ENCODE results near the gene ATP5MC2. TPM values are rescaled to one million over a fixed set of nuclear protein-coding genes. Genes with fewer than 3 reads are reported as not detected.
"Not testable (repeated sequence)": the region's sequence is repeated elsewhere in the genome, so short reads cannot be mapped to it uniquely, and the experiment has no call there.

The ATP5MC2 gene
- total RNA-seq, 1 experiment from 2014 or later: 322 TPM

DNA sequence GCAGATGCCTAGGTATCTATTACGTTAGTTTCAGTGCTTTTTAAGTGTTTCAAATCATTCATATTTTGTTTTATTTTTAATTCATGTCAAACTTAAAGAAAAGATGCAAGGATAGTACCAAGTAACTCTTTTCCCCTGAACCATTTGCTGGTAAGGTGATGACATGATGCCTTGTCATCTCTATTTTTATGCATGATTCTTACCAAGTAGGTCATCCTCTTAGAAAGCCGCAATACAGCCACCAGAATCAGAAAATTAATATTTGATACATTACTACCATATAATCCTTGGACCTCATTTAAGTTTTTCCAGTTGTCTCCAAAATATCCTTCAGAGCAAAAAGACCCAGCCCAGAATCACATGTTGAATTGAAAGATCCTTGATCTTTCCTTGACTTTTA lies 22.3 kb downstream of the ATP5MC2 start:
- DNase-seq: no peak
- Histone ChIP-seq H3K27me3 (ENCODE audit: low read length) (no peaks in the 10 kb centered on the region), H4K20me1 (ENCODE audit: low read length) (no peaks in the 10 kb centered on the region), H3K36me3 (ENCODE audit: low read depth, low read length) (no peaks in the 10 kb centered on the region), H3K27ac (ENCODE audit: low read length) (no peak overlapping the region), H3K9ac (ENCODE audit: low read length) (no peak overlapping the region), H3K9me2 (replicated peaks; ENCODE audit: low read length) (no peaks in the 10 kb centered on the region), H3K4me1 (ENCODE audit: insufficient read depth, low read length) (peaks cover 5% of the 10 kb centered on the region), H2AFZ (ENCODE audit: low read length) (no peak overlapping the region), H3K9me3 (ENCODE audit: low read length) (no peaks in the 10 kb centered on the region), H3F3A (ENCODE audit: low read length, unreplicated experiment) (no peaks in the 10 kb centered on the region), H3K4me2 (ENCODE audit: low read length) (no peak overlapping the region), H3K4me3 (ENCODE audit: low read length) (no peak overlapping the region), H3K79me2 (ENCODE audit: low read length) (no peaks in the 10 kb centered on the region)
- POLR2A ChIA-PET (ENCODE audit: unreplicated experiment): no interaction called here
- CTCF ChIA-PET: no interaction called here
- intact Hi-C loops (cut with micrococcal nuclease): no loop called here
- TF ChIP-seq EZH2phosphoT487 (IDR thresholded peaks at IDR 0.05; ENCODE audit: borderline replicate concordance, low read length) (no peak), EZH2 (IDR thresholded peaks at IDR 0.05; ENCODE audit: low read length, unreplicated experiment) (no peak)
- TF ChIP-seq, protein P1, sequence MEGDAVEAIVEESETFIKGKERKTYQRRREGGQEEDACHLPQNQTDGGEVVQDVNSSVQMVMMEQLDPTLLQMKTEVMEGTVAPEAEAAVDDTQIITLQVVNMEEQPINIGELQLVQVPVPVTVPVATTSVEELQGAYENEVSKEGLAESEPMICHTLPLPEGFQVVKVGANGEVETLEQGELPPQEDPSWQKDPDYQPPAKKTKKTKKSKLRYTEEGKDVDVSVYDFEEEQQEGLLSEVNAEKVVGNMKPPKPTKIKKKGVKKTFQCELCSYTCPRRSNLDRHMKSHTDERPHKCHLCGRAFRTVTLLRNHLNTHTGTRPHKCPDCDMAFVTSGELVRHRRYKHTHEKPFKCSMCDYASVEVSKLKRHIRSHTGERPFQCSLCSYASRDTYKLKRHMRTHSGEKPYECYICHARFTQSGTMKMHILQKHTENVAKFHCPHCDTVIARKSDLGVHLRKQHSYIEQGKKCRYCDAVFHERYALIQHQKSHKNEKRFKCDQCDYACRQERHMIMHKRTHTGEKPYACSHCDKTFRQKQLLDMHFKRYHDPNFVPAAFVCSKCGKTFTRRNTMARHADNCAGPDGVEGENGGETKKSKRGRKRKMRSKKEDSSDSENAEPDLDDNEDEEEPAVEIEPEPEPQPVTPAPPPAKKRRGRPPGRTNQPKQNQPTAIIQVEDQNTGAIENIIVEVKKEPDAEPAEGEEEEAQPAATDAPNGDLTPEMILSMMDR (conservative IDR thresholded peaks at IDR 0.05; ENCODE audit: low read depth, low read length): no peak
- ATAC-seq: no peak
- no TSS peak for BruUV-seq (replicated peaks)

DNA sequence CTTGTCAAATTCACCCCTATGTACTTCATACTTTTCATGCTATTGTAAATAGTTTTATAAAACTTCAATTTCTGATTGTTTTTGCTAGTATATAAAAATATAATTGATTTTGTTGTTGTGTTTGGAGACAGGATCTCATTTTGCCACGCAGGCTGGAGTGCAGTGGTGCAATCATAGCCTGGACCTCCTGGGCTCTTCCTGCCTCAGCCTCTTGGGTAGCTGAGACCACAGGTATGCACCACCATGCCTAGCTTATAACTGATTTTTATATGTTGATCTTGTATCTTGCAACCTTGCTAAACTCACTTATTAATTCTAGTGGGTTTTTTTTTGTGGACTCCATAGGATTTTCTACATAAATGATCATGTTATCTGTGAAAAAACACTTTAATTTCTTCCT lies 23.5 kb downstream of the ATP5MC2 start:
- TF ChIP-seq, protein P1 (conservative IDR thresholded peaks at IDR 0.05; ENCODE audit: low read depth, low read length): no peak
- TF ChIP-seq EZH2phosphoT487 (IDR thresholded peaks at IDR 0.05; ENCODE audit: borderline replicate concordance, low read length) (no peak), EZH2 (IDR thresholded peaks at IDR 0.05; ENCODE audit: low read length, unreplicated experiment) (no peak)
- Histone ChIP-seq H2AFZ (ENCODE audit: low read length) (no peak overlapping the region), H3K9me3 (ENCODE audit: low read length) (no peaks in the 10 kb centered on the region), H3K27ac (ENCODE audit: low read length) (no peak overlapping the region), H3K79me2 (ENCODE audit: low read length) (no peaks in the 10 kb centered on the region), H3K4me2 (ENCODE audit: low read length) (no peak overlapping the region), H3K36me3 (ENCODE audit: low read depth, low read length) (no peaks in the 10 kb centered on the region), H3K9me2 (replicated peaks; ENCODE audit: low read length) (no peaks in the 10 kb centered on the region), H4K20me1 (ENCODE audit: low read length) (no peaks in the 10 kb centered on the region), H3K4me3 (ENCODE audit: low read length) (no peak overlapping the region), H3K9ac (ENCODE audit: low read length) (no peak overlapping the region), H3K4me1 (ENCODE audit: insufficient read depth, low read length) (no peaks in the 10 kb centered on the region), H3K27me3 (ENCODE audit: low read length) (no peaks in the 10 kb centered on the region), H3F3A (ENCODE audit: low read length, unreplicated experiment) (no peaks in the 10 kb centered on the region)
- ChIA-PET POLR2A (ENCODE audit: unreplicated experiment) (no interaction called here), CTCF (no interaction called here)
- DNase-seq: no peak
- no peak for ATAC-seq
- intact Hi-C loops (cut with micrococcal nuclease): no loop called here
- BruUV-seq (replicated peaks): no TSS peak

DNA sequence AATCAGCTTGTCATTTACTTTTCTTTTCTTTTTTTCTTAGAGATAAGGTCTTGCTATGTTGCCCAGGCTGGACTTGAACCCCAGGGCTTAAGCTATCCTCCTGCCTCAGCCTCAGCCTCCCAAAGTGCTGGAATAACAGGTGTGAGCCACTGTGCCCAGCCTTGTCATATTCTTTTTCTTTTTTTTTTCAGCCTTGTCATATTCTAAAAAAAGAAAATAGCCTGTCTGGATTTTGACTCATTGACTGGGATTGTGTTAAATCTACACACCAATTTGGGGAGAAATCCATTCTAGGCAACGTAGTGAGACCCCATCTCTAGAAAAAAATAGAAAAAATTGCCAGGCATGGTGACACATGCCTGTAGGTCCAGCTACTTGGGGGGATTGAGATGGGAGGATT lies 24.1 kb downstream of the ATP5MC2 start:
- Histone ChIP-seq H3K27me3 (ENCODE audit: low read length) (no peaks in the 10 kb centered on the region), H3K27ac (ENCODE audit: low read length) (no peak overlapping the region), H3K4me2 (ENCODE audit: low read length) (no peak overlapping the region), H4K20me1 (ENCODE audit: low read length) (no peaks in the 10 kb centered on the region), H3K79me2 (ENCODE audit: low read length) (no peaks in the 10 kb centered on the region), H3K9me2 (replicated peaks; ENCODE audit: low read length) (no peaks in the 10 kb centered on the region), H3K36me3 (ENCODE audit: low read depth, low read length) (no peaks in the 10 kb centered on the region), H2AFZ (ENCODE audit: low read length) (no peak overlapping the region), H3K9me3 (ENCODE audit: low read length) (no peaks in the 10 kb centered on the region), H3K4me3 (ENCODE audit: low read length) (no peak overlapping the region), H3F3A (ENCODE audit: low read length, unreplicated experiment) (no peaks in the 10 kb centered on the region), H3K9ac (ENCODE audit: low read length) (no peak overlapping the region), H3K4me1 (ENCODE audit: insufficient read depth, low read length) (no peaks in the 10 kb centered on the region)
- BruUV-seq (replicated peaks): no TSS peak
- TF ChIP-seq EZH2 (IDR thresholded peaks at IDR 0.05; ENCODE audit: low read length, unreplicated experiment): no peak
- TF ChIP-seq, protein P1 (conservative IDR thresholded peaks at IDR 0.05; ENCODE audit: low read depth, low read length): no peak
- TF ChIP-seq EZH2phosphoT487 (IDR thresholded peaks at IDR 0.05; ENCODE audit: borderline replicate concordance, low read length): no peak
- ATAC-seq (no peak), DNase-seq (no peak)
- POLR2A ChIA-PET (ENCODE audit: unreplicated experiment): no interaction called here
- CTCF ChIA-PET: no interaction called here
- intact Hi-C loops (cut with micrococcal nuclease): no loop called here

DNA sequence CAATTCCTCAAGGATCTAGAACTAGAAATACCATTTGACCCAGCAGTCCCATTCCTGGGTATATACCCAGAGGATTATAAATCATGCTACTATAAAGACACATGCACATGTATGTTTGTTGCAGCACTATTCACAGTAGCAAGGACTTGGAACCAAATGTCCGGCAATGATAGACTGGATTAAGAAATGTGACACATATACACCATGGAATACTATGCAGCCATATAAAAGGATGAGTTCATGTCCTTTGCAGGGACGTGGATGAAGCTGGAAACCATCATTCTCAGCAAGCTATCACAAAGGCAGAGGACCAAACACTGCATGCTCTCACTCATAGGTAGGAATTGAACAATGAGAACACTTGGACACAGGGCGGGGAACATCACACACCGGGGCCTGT lies 29.6 kb downstream of the ATP5MC2 start:
- H3K27ac ChIP-seq (ENCODE audit: low read length); CTCF ChIA-PET; H3K36me3 ChIP-seq (ENCODE audit: low read depth, low read length); H3K9me3 ChIP-seq (ENCODE audit: low read length); H3K9me2 ChIP-seq (replicated peaks; ENCODE audit: low read length); H4K20me1 ChIP-seq (ENCODE audit: low read length); ATAC-seq; intact Hi-C loops (cut with micrococcal nuclease); H3K9ac ChIP-seq (ENCODE audit: low read length); H3F3A ChIP-seq (ENCODE audit: low read length, unreplicated experiment); H3K79me2 ChIP-seq (ENCODE audit: low read length); H3K27me3 ChIP-seq (ENCODE audit: low read length); H2AFZ ChIP-seq (ENCODE audit: low read length); BruUV-seq (replicated peaks); H3K4me3 ChIP-seq (ENCODE audit: low read length); H3K4me2 ChIP-seq (ENCODE audit: low read length); DNase-seq; H3K4me1 ChIP-seq (ENCODE audit: insufficient read depth, low read length); POLR2A ChIA-PET (ENCODE audit: unreplicated experiment): not testable (repeated sequence)
